ENCODE results near the gene FCN3. TPM values are rescaled to one million over a fixed set of nuclear protein-coding genes. Genes with fewer than 3 reads are reported as not detected.

Gene FCN3
- total and polyA plus RNA-seq, 2 of the 4 experiments (the other 2 are of a cell fraction), result not detected

GRCh38 chr1:27367160-27367650, 7.4 kb downstream of the FCN3 start:
- H3K4me3 ChIP-seq (ENCODE audit: insufficient read depth, low read depth, low read length), result peak overlapping the region; percentile 77
- peak overlapping the region; percentile 93 for H3K9ac ChIP-seq (ENCODE audit: low read depth, low read length)
- ATAC-seq (ENCODE audit: low read depth) (no peak), DNase-seq (no peak)
- dilution Hi-C loops (cut with HindIII; ENCODE audit: low sequenced_read_pairs, unreplicated experiment) (no loop called here), intact Hi-C loops (cut with micrococcal nuclease) (loop anchor here (2.0 kb wide), 1 partner anchor 66 kb away; no protein-coding TSS in a partner anchor), in situ Hi-C loops (cut with MboI; ENCODE audit: low sequenced_read_pairs) (no loop called here)
- no peak for TF ChIP-seq SMC3 (IDR thresholded peaks at IDR 0.05; ENCODE audit: low read depth, low read length)
- no peak for TF ChIP-seq CEBPB (IDR thresholded peaks at IDR 0.05; ENCODE audit: low read depth, low read length)
- TF ChIP-seq BHLHE40 (IDR thresholded peaks at IDR 0.05; ENCODE audit: low read depth, low read length), result no peak
- H3K18ac ChIP-seq (ENCODE audit: low read depth, low read length), result 0 out of 2 replicates have a peak overlapping the region, but pooled peaks have one; percentile 29
- H2AK5ac ChIP-seq (ENCODE audit: low read depth, low read length), result peak overlapping the region; percentile 70
- H4K20me1 ChIP-seq (ENCODE audit: insufficient read depth, low read length), result peaks cover 2% of the 10 kb centered on the region; the same call in 1 of the 2 replicates
- H3K4ac ChIP-seq (ENCODE audit: low read depth, low read length), result peak overlapping the region; percentile 89
- H2BK15ac ChIP-seq (ENCODE audit: low read depth, low read length), result no peak overlapping the region
- CTCF ChIA-PET, result interaction anchor here (0.8 to 2.3 kb wide), 7 partner anchors 10 to 71 kb away, joined by 3 to 9 read pairs (median 6); no protein-coding TSS in a partner anchor
- H3K14ac ChIP-seq (replicated peaks; ENCODE audit: low read depth, low read length), result peak overlapping the region; percentile 74; the same call in 1 of the 2 replicates
- H2BK120ac ChIP-seq (ENCODE audit: low read depth, low read length), result no peak overlapping the region
- no peak overlapping the region for H2BK20ac ChIP-seq (ENCODE audit: low read depth, low read length)
- H3K56ac ChIP-seq (ENCODE audit: extremely low read depth, insufficient read depth, low read length), result peak overlapping the region; percentile 79; the same call in 1 of the 2 replicates
- H2BK5ac ChIP-seq (ENCODE audit: low read depth, low read length, poor library complexity, severe bottlenecking), result peak overlapping the region; percentile 47
- H2AFZ ChIP-seq (replicated peaks; ENCODE audit: low read length, poor library complexity), result peak overlapping the region; percentile 99
- POLR2A ChIA-PET (ENCODE audit: unreplicated experiment), result interaction anchor here (0.5 kb wide), 1 partner anchor 313 kb away, joined by 5 read pairs; no protein-coding TSS in a partner anchor
- peak overlapping the region; percentile 70; the same call in 1 of the 2 replicates for H4K5ac ChIP-seq (ENCODE audit: low read depth, low read length)
- H3K27me3 ChIP-seq (ENCODE audit: control insufficient read depth, insufficient read depth, low read length), result no peaks in the 10 kb centered on the region
- peak overlapping the region; percentile 94 for H3K27ac ChIP-seq (ENCODE audit: insufficient read depth, low read length)
- BruUV-seq (replicated peaks), result no TSS peak
- peak overlapping the region; percentile 71 to 93 for H4K8ac ChIP-seq (ENCODE audit: low read depth in 2 of 2, low read length in 2 of 2)
- no peaks in the 10 kb centered on the region for H3K9me3 ChIP-seq (ENCODE audit: control insufficient read depth, insufficient read depth, low read length)
- peak overlapping the region; percentile 79 for H4K91ac ChIP-seq (ENCODE audit: insufficient read depth, low read depth, low read length)
- peaks cover 6 to 24% of the 10 kb centered on the region in 2 experiments; a peak in 3 of 4 replicates for H3K79me1 ChIP-seq (ENCODE audit: low read depth in 1 of 2, low read length in 2 of 2)
- H3K36me3 ChIP-seq (ENCODE audit: control insufficient read depth, insufficient read depth, low read length), result peaks cover 16% of the 10 kb centered on the region
- H3K4me1 ChIP-seq (ENCODE audit: control insufficient read depth, insufficient read depth, low read length), result peaks cover 11% of the 10 kb centered on the region
- peaks cover 18% of the 10 kb centered on the region for H3K9me1 ChIP-seq (ENCODE audit: insufficient read depth, low read length)
- peak overlapping the region; percentile 98 for H3K4me2 ChIP-seq (ENCODE audit: low read depth, low read length)
- peak overlapping the region; percentile 83 for H2AK9ac ChIP-seq (replicated peaks; ENCODE audit: low read depth, low read length, poor library complexity)
- H3K23ac ChIP-seq (ENCODE audit: low read depth, low read length), result peak overlapping the region; percentile 86; the same call in 1 of the 2 replicates
- WGBS, 2 experiments (ENCODE audit: extremely low coverage in 2 of 2, insufficient read length in 1 of 2), result 10% methylated on average over 2 of the region's 8 CpGs; no CpG with 5 or more reads in 1 of the 2 experiments
